Glomerular visceral epithelial cell (primary cell): Measurements from ENCODE around the gene MKI67.
"Not testable (repeated sequence)": the region's sequence is repeated elsewhere in the genome, so short reads cannot be mapped to it uniquely, and the experiment has no call there.

Experiments
- DNase-seq: peaks from one replicate; pipeline ENCODE4 v3.0.0-alpha.2; 2016; ENCODE audit errors: extremely low spot score

MKI67 gene

DNA sequence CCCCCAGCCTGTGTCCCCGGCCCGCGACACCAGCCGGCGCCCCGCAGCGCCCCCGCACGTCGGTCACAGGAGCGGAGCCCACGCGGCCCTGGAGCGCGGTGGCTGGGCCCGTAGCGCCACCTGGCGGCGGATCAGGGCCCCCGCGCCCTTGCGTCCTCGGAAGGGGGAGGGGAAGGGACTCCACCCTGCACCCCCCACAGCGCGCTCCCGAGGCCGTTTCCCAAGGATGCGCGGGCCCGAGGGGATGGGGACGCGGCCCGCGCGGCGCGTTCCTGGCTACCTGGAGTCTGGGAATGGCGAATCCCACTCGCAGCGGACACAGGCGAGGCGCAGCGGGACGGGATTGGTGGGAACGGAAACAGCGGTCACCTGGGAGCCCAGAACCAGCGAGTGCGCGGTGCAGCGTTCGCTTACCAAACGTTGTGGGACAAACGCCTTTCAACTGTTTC is 23.8 kb upstream of the MKI67 start:
- peak; percentile 70 for DNase-seq

DNA sequence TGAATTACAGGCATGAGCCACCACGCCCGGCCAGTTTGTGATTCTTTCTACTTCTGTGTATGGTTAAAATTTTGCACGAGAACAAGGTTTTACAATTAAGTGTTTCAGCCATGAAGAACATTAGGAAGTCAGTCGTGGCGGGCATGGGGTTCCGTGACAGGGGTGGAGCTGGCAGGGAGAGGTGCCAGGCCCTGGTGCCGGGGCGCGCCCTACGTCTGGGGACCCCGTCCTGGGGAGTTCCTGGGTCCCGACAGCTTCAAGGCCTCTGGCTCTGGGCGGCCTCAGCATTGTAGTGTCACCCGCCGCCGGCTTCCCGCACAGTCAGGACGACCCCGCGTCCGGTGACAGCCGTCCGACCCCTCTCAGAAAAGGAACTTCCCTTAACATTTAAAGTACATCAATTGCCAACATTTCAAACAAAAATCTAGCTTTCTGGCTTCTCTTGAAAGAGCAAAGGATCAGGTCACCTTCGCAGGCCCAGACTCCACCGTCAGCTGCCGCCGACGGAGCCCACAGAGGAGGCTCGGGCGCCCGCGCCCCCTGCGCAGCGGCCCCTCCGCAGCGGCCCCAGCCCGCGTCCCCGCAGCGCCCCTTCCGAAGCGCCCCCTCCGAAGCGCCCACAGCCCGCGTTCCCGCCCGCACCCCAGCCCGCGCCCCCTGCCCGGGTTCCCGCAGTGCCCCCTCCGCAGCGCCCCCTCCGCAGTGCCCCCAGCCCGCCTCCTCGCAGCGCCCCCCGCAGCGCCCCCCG is 23.2 kb upstream of the MKI67 start:
- no peak for DNase-seq

DNA sequence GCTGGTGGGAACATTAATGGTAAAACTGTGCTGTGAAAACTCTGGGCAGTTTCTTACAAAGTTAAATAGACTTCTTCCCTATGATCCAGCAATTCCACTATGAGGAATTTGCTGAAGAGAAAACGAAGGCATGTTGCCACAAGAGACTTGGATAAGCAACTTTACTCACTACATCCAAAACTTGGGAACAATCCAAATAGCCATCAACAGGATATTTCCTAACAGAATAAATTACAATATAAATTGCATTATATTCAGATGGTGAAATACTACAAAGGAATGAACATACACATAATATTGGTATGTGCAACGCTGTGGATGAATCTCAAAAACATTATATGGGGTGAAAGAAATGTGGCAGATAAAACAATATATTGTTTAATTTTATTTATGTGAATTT is 21.4 kb upstream of the MKI67 start:
- peak; percentile 5 for DNase-seq

DNA sequence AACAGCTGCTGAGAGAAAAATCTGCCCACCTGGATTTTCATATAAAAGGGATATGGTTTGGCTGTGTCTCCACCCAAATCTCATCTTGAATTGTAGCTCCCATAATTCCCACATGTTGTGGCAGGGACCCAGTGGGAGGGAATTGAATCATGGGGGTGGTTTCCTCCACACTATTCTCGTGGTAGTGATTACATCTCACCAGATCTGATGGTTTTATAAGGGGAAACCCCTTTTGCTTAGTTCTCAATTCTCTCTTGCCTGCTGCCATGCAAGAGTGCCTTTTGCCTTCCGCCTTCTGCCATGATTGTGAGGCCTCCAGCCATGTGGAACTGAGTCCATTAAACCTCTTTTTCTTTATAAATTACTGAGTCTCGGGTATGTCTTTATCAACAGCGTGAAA is 20.8 kb upstream of the MKI67 start:
- DNase-seq = peak; percentile 75

DNA sequence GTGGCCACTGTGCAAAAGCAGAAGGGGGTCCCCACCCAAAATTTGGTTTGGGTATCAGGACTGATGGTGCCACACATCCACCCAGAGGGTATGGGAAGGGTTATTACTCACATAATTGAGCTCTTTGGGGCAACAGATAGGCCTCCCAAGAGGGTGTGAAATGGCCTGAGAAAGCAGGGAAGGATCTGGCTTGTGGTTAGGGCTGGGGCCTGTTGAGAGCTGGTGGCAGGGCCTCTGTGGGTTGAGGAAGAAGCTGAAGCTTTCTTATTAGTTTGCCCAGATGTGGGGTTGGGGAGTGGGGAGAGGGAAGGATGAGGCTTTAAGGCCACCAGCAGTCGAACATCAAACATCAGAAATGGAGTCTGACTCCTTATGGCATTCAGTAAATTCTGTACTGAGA is 18.3 kb upstream of the MKI67 start:
- DNase-seq = no peak

DNA sequence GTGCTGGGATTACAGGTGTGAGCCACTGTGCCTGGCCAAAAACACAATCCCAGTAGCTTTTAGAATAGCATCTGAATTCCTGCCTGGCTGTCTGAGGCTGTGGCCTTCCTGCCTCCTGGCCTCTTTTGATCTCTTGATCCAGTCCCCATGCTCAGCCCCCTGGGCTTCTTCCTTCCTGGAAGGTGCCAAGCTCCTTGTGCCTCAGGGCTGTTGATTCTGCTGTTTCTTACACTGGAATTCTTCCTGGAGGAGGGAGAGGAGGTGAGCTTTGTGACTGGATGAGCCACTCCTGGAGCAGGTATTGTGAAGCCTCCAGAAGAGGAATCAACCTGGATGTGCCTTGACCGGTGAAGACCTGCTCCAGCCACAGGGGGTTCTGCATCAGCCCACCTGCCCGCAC is 17.3 kb upstream of the MKI67 start:
- no peak for DNase-seq

DNA sequence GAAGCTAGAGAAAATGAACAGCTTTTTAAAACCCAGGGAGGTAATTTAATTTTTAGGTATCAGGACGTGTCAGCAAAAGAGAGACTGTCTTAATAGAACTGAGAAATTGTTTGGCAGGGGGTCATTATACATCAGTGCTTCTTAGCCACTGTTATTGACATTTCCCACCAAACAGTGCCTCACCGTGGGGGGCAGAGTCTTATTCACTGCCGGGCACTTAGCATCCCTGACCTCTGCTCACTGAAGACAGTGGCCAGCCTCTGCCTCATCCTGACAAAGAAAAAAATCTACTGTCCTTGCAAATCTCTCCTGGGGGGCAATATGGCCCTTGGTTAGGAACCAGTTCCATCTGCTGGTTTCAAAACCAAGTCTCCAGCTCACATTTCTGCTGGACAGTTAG is 14.2 kb upstream of the MKI67 start:
- no peak for DNase-seq

DNA sequence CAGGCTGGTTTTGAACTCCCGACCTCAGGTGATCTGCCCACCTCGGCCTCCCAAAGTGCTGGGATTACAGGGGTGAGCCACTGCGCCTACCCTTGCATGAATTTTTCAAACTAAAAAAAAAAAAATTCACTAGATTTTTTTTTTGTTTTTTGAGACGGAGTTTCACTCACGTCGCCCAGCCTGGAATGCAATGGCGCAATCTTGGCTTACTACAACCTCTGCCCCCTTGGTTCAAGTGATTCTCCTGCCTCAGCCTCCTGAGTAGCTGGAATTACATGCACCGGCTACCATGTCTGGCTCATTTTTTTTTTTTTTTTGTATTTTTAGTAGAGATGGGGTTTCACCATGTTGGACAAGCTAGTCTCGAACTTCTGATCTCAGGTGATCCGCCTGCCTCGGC is 12.2 kb upstream of the MKI67 start:
- DNase-seq = not testable (repeated sequence)

DNA sequence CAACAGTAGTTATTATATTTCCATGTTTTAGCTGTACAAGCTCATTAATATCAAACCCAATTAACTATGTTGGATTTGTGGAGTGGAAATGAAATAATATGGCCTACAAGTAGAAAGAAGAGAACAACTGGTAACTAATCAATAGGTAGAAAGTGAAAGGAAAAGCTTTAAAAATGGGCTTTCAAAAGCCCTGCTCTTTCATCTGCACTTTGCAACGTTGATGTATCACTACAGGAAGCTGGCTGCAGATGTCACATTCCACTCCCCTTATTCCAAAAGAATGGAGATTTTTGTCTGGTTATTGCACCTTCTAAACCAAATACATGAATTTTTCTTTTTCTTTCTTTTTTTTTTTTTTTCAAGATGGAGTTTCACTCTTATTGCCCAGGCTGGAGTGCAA is 11.7 kb upstream of the MKI67 start:
- DNase-seq = no peak

DNA sequence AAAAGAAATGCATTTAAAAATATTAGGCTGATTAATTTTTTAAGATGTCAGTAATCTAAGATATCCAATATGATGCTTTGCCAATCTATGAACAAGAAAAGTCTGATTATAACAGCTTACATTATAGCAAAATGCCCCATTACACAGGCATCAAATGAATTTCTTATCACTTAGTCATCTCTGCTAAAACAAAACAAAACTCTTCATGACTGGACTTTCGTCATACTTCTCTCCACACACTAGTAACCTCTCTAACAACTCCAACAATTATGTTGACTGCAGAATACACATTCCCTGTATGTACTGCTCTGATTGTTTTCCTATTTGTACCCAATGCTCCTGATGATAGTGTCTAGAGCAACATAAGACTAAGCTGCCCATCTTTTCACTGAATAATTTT is 3.8 kb upstream of the MKI67 start:
- DNase-seq = peak; percentile 37

DNA sequence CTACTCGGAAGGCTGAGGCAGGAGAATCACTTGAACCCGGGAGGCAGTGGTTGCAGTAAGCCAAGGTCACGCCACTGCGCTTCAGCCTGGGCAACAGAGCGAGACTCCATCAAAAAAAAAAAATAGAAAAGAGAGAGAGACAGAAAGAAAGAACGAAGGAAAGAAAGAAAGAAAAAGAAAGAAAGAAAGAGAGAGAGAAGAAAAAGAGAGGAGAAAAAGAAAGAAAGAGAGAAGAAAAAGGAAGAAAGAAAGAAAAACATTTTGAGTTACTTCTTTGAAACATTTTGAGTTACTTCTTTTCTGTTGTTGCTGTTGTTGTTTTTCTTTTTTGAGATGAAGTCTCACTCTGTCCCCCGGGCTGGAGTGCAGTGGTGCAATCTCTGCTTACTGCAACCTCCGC is 2.4 kb upstream of the MKI67 start:
- DNase-seq = no peak

DNA sequence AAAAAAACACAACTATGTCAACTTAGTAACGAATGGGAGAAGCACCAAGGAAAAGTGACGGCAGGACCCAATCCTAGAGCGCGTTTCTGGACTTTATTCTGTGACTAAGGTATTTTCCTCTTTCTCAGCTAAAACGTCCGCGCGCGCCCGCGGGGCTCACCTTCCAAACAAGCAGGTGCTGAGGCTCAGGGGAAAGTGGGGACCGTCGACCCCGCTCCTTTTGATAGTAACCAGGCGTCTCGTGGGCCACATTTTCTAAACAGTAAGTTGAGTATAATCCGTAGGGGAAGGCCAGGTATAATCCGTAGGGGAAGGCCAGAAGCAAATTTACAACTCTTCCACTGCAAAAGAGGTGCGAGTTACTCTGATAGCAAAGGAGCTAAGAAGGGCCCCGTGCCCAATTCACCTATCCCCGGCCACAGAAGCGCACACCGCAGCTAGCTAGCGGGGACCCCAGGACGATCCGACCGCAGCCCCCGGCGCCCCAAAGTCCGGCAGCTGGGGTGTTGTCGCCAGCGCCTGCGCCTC is 743 bp downstream of the MKI67 start:
- DNase-seq = no peak

DNA sequence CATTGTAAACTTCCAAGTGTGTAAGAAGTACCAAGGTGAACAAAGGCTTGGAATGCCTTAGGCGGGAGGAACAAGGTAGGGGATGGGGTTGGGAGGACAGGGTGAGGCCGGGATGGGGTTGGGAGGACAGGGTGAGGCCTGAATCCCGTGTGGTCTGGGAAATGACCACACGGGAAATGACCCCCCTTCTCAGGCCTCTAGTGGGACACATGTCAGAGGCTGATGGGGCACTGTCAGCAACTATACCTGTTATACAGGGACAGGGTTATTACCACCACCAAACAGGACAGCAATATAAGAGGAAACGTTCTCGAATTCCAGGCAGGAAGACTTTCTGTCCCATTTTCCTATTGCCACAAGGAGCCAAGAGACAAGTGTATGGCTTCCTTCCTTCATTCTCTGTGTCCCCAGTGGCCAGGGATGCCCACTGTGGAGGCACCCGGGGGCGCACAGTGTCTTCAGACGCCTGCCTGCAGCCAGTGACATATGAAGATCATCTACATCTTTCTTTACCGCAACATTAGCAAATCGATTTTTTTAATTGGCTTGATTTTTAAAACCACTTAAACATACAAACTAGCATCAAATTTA is 1.3 kb downstream of the MKI67 start:
- DNase-seq = peak; percentile 25

DNA sequence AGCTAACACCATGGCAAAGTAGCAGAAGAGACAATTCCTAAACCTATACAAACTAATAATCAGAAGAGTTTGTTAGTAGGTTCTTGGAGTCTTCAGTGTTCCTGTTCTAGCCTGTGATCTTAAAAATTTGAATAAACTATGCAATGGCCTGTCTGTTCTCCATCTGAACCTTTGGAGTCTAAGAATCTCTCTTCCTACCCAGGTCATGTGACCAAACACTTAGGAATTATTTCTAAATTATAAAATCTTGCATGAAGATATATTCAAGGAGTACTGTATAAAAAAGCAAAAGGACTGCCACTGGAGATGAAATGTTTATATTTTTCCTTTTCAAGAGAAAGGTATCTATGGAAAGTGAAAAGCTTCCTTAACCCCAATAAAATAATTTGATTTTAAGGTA is 2.4 kb downstream of the MKI67 start:
- no peak for DNase-seq

DNA sequence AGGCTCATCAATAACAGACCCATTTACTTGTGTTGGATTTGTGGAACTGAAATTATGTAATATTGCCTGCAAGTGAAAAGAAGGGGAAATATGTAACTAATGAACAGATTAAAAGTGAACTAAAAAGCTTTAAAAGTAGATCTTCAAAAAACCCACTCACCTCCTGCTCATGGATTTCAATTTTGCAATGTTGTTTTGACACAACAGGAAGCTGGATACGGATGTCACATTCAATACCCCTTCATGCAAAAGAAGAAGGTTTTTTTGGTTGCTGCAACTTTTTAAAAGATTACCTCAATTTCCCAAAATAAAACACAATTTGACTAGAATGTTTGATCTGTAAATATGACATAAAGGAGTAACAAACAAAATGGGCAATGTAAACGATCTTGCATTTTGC is 3.3 kb downstream of the MKI67 start:
- DNase-seq = no peak

DNA sequence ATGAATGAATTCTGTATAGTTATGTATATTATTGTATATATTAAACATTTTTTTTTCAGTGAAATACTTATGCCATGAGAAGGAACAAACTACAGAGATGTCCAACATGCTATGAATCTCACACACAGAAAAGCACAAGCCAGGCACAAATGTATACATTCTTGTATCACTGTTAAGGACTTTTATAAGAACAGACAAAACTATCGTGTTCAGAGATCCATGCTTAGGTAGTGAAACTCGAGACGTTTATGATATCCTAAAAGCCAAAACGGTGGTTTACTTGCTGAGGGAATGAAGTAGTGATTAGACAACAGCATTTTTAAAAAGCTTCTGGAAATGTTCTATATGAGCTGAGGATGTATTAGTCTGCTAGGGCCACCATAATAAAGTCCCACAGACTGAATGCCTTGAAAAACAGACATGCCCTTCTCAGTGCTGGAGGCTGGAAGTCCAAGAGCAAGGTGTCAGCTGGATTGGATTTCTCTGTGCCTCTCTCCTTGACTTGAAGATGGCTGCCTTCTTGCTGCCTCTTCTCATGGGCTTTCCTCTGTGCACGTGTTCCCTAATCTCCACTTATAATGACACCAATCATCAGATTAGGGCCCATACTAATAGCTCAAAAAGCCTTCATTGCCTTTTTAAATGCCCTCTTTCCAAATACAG is 4.3 kb downstream of the MKI67 start:
- DNase-seq = no peak

DNA sequence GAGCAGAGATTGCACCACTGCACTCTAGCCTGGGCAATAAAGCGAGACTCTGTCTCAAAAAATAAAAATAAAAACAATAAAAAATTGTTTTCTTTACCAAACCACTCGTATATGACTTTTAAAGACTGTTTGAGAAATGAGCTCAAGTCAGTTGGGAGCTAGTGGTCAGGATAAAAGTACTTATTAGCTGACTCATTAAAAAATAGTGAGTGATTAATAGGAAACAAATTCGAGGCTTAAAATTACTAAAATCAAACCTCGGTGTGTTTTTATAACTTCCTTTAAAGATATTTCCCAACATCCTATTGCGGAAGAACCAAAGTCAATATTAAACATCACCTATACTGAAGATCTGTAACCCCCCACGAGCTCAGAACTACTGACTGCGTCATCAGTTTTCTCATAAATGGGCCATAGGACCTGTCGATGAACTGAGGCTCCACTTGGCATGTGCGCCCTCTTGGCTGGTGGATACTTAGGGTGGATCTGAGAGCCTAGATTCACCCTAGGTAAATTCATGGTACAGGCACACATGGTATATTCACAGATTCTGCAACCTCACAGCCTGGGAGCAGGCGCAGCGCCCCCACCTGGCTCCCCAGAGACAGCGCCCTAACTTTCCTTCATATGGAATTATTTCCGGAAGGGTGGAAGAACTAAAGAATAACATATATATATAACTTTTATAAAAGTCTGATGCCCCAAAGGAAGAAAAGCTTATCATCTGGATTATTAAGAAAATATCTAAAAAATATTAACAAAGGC is 9.2 kb downstream of the MKI67 start:
- DNase-seq = no peak

DNA sequence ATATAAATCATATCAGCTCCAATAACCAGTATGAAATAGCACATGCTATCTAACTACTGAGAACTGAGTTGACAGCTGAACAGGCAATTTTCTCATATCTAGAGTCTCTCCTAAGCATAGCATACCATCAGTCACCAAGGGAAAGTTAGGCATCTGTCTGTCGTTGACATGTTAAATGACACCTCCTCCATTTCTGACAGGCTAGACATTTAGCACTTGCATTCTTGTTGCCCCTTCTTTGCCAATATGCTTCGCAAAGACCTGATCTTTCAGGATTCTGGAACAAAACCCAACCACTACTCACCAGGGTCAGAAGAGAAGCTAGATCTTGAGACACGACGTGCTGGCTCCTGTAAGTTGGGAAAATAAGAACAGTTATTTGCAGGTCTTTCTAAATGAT is 10.0 kb downstream of the MKI67 start:
- DNase-seq = no peak

DNA sequence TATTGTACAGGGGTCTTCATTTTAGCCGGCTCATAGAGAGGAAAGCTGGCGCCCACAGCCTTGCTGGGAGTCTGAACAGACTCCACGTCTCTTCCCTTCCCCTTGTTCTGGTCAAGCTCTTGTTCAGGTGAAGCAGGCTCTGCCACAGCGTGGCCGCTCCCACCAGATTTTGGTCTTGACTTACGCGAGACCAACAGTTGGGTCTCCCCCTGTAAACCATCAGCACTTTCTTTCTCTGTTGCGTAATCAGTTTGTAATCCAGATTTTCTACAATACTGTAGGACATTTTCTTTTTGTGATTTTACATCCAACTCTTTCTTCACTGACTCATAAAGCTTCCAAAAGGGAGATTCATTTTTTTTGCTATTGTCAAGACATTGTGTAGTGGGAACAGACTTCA is 10.9 kb downstream of the MKI67 start:
- no peak for DNase-seq

DNA sequence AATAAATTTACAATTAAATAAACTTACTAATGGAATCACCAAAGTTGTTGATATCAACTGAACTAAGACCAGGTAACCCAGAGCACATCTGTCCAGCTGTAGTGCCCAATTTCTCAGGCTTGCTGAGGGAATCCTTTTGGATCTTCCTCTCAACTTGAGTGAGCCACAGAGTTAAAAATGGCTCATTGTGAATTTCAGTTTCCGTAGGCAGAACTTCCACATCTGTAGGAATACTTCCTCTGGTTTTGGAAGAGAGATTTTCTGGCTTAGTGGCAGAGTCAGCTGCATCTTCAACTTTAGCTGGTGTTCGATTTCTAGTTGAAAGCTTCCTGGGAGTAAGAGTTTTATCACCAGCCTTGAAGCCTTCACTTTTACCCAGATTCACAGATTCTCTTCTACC is 11.3 kb downstream of the MKI67 start:
- DNase-seq = no peak

DNA sequence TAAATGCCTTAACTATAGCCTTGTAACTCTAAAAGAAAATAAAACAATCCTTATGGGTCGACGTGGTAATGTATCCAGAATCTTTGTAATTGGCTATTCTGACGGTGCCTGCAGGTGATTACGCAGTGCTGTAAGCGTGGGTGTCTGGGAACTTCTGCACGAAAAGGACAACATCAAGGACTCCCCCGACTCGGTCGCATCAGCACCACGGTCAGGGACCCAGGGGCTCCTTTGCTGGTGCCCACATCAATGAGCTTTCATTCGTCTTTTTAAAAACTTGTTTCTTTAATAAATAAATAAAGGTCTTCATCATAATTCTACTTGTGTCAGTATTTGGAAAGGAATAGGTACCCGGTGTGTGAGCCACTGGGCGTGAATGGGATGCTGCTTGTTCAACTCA is 13.2 kb downstream of the MKI67 start:
- DNase-seq = no peak

DNA sequence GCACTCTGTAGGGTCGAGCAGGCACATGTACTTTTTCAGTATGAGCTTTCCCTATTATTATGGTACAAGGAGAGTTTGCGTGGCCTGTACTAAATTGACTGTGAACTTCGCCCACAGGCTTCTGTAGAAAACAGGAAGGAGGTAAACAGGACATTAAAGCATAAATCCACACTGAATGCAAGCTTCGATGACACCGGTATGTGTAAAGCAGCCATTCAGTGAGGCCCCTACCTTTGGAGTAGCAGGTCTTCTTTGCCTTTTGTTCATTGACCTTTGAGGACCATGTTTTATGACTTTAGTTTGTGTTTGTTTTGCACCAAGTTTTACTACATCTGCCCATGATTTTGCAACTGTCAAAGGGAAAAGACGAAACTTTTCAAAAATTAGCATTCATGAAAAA is 14.5 kb downstream of the MKI67 start:
- DNase-seq = no peak
